Mesothelial cell of epicardium (in vitro differentiated cells): ENCODE results near the gene NAB2. TPM values are rescaled to one million over a fixed set of nuclear protein-coding genes. Genes with fewer than 3 reads are reported as not detected.

Source experiments
- DNase-seq, 2 experiments: peaks; one replicate each; pipeline ENCODE4 v3.0.0; 2021; ENCODE audit warnings: low spot score in 2 of 2; ENCODE audit not compliant: unreplicated experiment in 2 of 2
- H3K27ac Mint-ChIP-seq: 2 replicates; pipeline ENCODE4 v1.8.0; 2021; ENCODE audit warnings: mixed read lengths
- H3K27me3 Mint-ChIP-seq: 2 replicates; pipeline ENCODE4 v1.8.0; 2021; ENCODE audit warnings: low read depth, mixed read lengths
- H3K36me3 Mint-ChIP-seq: 2 replicates; pipeline ENCODE4 v1.8.0; 2021; ENCODE audit warnings: mixed read lengths
- H3K4me1 Mint-ChIP-seq: 2 replicates; pipeline ENCODE4 v1.8.0; 2021; ENCODE audit warnings: mixed read lengths
- H3K4me3 Mint-ChIP-seq: 2 replicates; pipeline ENCODE4 v1.8.0; 2021; ENCODE audit warnings: mild to moderate bottlenecking, moderate library complexity, mixed read lengths
- H3K9me3 Mint-ChIP-seq: 2 replicates; pipeline ENCODE4 v1.8.0; 2021; ENCODE audit warnings: mixed read lengths
- CTCF ChIP-seq: fragments of 200-600 bp; sonication (generic); IDR thresholded peaks from one replicate; pipeline ENCODE4 v1.5.0; 2021; ENCODE audit warnings: antibody characterized with exemption; ENCODE audit not compliant: unreplicated experiment
- total RNA-seq: library from RNA; stranded (reverse); gene quantifications from 3 replicates; pipeline ENCODE4 v1.2.1, GENCODE V29; 2021

Gene NAB2
- total RNA-seq, 1 donor from 2014 or later, result 53.7 TPM

- TF ChIP-seq CTCF, result no peak
- H3K4me3 Mint-ChIP-seq, result no peak overlapping the region
- H3K27me3 Mint-ChIP-seq, result no peaks in the 10 kb centered on the region
- no peaks in the 10 kb centered on the region for H3K9me3 Mint-ChIP-seq
- H3K27ac Mint-ChIP-seq, result no peak overlapping the region
- DNase-seq, result no peak
- peaks cover 12% of the 10 kb centered on the region for H3K4me1 Mint-ChIP-seq
- peaks cover 40% of the 10 kb centered on the region for H3K36me3 Mint-ChIP-seq
These were observed 14.9 kb downstream of the NAB2 start for GRCh38 chr12:57103856-57104255.

GRCh38 chr12:57104292-57104910, 15.5 kb downstream of the NAB2 start:
- Mint-ChIP-seq H3K4me1 (peaks cover 14% of the 10 kb centered on the region), H3K4me3 (no peak overlapping the region), H3K27me3 (no peaks in the 10 kb centered on the region), H3K9me3 (no peaks in the 10 kb centered on the region), H3K27ac (peak overlapping the region; percentile 66), H3K36me3 (peaks cover 35% of the 10 kb centered on the region)
- no peak for DNase-seq
- no peak for TF ChIP-seq CTCF

GRCh38 chr12:57105011-57105753, 16.3 kb downstream of the NAB2 start:
- H3K4me1 Mint-ChIP-seq, result peaks cover 21% of the 10 kb centered on the region
- no peak for TF ChIP-seq CTCF

GRCh38 chr12:57106021-57106708, 17.3 kb downstream of the NAB2 start:
- TF ChIP-seq CTCF, result no peak
- peaks cover 30% of the 10 kb centered on the region for H3K36me3 Mint-ChIP-seq

More at GRCh38 chr12:57105011-57105753, 16.3 kb downstream of the NAB2 start:
- H3K27ac Mint-ChIP-seq, result no peak overlapping the region
- H3K4me3 Mint-ChIP-seq, result no peak overlapping the region
- no peak for DNase-seq
- H3K27me3 Mint-ChIP-seq, result no peaks in the 10 kb centered on the region
- H3K36me3 Mint-ChIP-seq, result peaks cover 30% of the 10 kb centered on the region
- no peaks in the 10 kb centered on the region for H3K9me3 Mint-ChIP-seq

GRCh38 chr12:57107456-57108155, 18.7 kb downstream of the NAB2 start:
- TF ChIP-seq CTCF, result no peak
- Mint-ChIP-seq H3K4me3 (no peak overlapping the region), H3K27ac (peak overlapping the region; percentile 2), H3K4me1 (peaks cover 37% of the 10 kb centered on the region), H3K9me3 (no peaks in the 10 kb centered on the region), H3K36me3 (peaks cover 30% of the 10 kb centered on the region), H3K27me3 (no peaks in the 10 kb centered on the region)
- DNase-seq, result no peak

More at GRCh38 chr12:57106021-57106708, 17.3 kb downstream of the NAB2 start:
- Mint-ChIP-seq H3K4me3 (no peak overlapping the region), H3K27me3 (no peaks in the 10 kb centered on the region), H3K4me1 (peaks cover 24% of the 10 kb centered on the region), H3K9me3 (no peaks in the 10 kb centered on the region), H3K27ac (no peak overlapping the region)
- no peak for DNase-seq
